Measurements from ENCODE around the gene PRMT3. TPM values are rescaled to one million over a fixed set of nuclear protein-coding genes. Genes with fewer than 3 reads are reported as not detected.
A peak's percentile ranks its signal among the peaks of the same experiment; 100 is the strongest.

The PRMT3 gene
- total RNA-seq, 1 experiment from 2014 or later: 23.6 TPM

DNA sequence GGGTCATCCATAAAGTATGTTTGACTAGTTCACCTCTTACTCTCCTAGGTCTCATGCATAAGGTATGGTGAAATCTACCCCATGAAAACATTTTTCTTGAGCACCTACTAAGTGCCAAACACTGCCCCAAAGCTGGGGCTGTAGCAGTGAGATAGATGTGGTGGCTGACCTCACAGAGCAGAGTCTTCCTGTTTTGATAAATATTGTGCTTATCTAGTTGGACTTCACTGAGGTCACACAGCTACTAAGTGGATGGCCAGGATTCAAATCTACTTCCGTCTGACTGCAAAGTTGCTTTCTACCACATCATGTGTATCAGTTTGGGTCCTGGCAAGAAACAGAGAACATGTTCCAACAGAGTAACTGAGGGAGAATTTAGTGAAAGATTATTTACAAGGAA, 30.4 kb upstream of the PRMT3 start:
- no peaks in the 10 kb centered on the region for H3F3A ChIP-seq (ENCODE audit: insufficient read depth, low read depth)
- H3K4me1 ChIP-seq (replicated peaks; ENCODE audit: insufficient read depth): no peaks in the 10 kb centered on the region
- no peaks in the 10 kb centered on the region for H3K9me2 ChIP-seq (ENCODE audit: insufficient read depth)
- no peak for DNase-seq
- no peaks in the 10 kb centered on the region for H3K79me2 ChIP-seq (ENCODE audit: low read depth)
- H3K4me3 ChIP-seq: no peak overlapping the region
- no peaks in the 10 kb centered on the region for H4K20me1 ChIP-seq (ENCODE audit: insufficient read depth)
- BruUV-seq (replicated peaks): no TSS peak
- no peak overlapping the region for H2AFZ ChIP-seq
- H3K27me3 ChIP-seq (ENCODE audit: insufficient read depth, low read depth): no peaks in the 10 kb centered on the region
- ChIA-PET POLR2A (ENCODE audit: unreplicated experiment) (no interaction called here), CTCF (no interaction called here)
- intact Hi-C loops (cut with micrococcal nuclease; ENCODE audit: unreplicated experiment): loop anchor here (10.0 kb wide), 1 partner anchor 402 kb away; no protein-coding TSS in a partner anchor
- TF ChIP-seq, protein P1, sequence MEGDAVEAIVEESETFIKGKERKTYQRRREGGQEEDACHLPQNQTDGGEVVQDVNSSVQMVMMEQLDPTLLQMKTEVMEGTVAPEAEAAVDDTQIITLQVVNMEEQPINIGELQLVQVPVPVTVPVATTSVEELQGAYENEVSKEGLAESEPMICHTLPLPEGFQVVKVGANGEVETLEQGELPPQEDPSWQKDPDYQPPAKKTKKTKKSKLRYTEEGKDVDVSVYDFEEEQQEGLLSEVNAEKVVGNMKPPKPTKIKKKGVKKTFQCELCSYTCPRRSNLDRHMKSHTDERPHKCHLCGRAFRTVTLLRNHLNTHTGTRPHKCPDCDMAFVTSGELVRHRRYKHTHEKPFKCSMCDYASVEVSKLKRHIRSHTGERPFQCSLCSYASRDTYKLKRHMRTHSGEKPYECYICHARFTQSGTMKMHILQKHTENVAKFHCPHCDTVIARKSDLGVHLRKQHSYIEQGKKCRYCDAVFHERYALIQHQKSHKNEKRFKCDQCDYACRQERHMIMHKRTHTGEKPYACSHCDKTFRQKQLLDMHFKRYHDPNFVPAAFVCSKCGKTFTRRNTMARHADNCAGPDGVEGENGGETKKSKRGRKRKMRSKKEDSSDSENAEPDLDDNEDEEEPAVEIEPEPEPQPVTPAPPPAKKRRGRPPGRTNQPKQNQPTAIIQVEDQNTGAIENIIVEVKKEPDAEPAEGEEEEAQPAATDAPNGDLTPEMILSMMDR (conservative IDR thresholded peaks at IDR 0.05): no peak
- TF ChIP-seq EZH2 (IDR thresholded peaks at IDR 0.05; ENCODE audit: low read depth): no peak
- H3K36me3 ChIP-seq (ENCODE audit: low read depth): no peaks in the 10 kb centered on the region
- H3K9me3 ChIP-seq (ENCODE audit: insufficient read depth, low read depth): no peaks in the 10 kb centered on the region
- H3K27ac ChIP-seq: no peak overlapping the region
- no peak overlapping the region for H3K4me2 ChIP-seq

DNA sequence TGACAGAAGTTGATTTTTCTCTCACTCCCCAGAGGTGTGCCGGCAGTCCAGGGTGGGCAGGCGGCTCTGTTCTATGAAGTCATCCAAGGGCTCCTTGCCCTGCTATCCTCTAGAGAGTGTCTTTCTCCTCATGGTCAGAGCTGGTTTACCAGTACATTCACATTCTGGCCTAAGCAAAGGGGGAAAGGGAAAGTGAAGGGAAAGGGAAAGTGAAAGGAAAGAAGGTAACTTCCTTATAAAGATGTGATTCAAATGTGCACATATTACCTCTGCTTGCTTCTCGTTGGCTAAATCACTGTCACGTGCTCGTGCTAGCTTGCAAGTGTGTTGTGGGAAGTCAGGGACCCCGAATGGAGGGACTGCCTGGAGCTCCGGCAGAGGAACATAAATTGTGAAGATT, 26.9 kb upstream of the PRMT3 start:
- Histone ChIP-seq H3F3A (ENCODE audit: insufficient read depth, low read depth) (no peaks in the 10 kb centered on the region), H4K20me1 (ENCODE audit: insufficient read depth) (no peaks in the 10 kb centered on the region), H3K9me2 (ENCODE audit: insufficient read depth) (no peaks in the 10 kb centered on the region), H3K4me1 (replicated peaks; ENCODE audit: insufficient read depth) (peaks cover 14% of the 10 kb centered on the region), H3K4me2 (no peak overlapping the region), H3K4me3 (no peak overlapping the region), H3K9me3 (ENCODE audit: insufficient read depth, low read depth) (no peaks in the 10 kb centered on the region), H3K79me2 (ENCODE audit: low read depth) (peaks cover 17% of the 10 kb centered on the region), H3K36me3 (ENCODE audit: low read depth) (no peaks in the 10 kb centered on the region), H2AFZ (peak overlapping the region; percentile 65; the same call in 1 of the 2 replicates), H3K27me3 (ENCODE audit: insufficient read depth, low read depth) (no peaks in the 10 kb centered on the region), H3K27ac (no peak overlapping the region)
- peak in 1 of 2 experiments; percentile 26 for DNase-seq
- TF ChIP-seq EZH2 (IDR thresholded peaks at IDR 0.05; ENCODE audit: low read depth): no peak
- TF ChIP-seq, protein P1 (conservative IDR thresholded peaks at IDR 0.05): no peak
- ChIA-PET CTCF (interaction anchor here (0.7 kb wide), 1 partner anchor 450 kb away, joined by 4 read pairs; no protein-coding TSS in a partner anchor), POLR2A (ENCODE audit: unreplicated experiment) (interaction anchor here (0.6 kb wide), 1 partner anchor 329 kb away, joined by 4 read pairs; no protein-coding TSS in a partner anchor)
- no TSS peak for BruUV-seq (replicated peaks)
- intact Hi-C loops (cut with micrococcal nuclease; ENCODE audit: unreplicated experiment): loop anchor here (10.0 kb wide), 1 partner anchor 326 kb away; no protein-coding TSS in a partner anchor

GRCh38 chr11:20362481-20362880, 25.0 kb upstream of the PRMT3 start:
- no peaks in the 10 kb centered on the region for H3K27me3 ChIP-seq (ENCODE audit: insufficient read depth, low read depth)
- ChIA-PET CTCF (no interaction called here), POLR2A (ENCODE audit: unreplicated experiment) (no interaction called here)
- peaks cover 13% of the 10 kb centered on the region for H3F3A ChIP-seq (ENCODE audit: insufficient read depth, low read depth)
- no peaks in the 10 kb centered on the region; the same call in 1 of the 2 replicates for H3K36me3 ChIP-seq (ENCODE audit: low read depth)
- TF ChIP-seq, protein P1 (conservative IDR thresholded peaks at IDR 0.05): no peak
- TF ChIP-seq EZH2 (IDR thresholded peaks at IDR 0.05; ENCODE audit: low read depth): no peak
- H3K27ac ChIP-seq: no peak overlapping the region
- no peak for DNase-seq
- H2AFZ ChIP-seq: no peak overlapping the region
- peaks cover 29% of the 10 kb centered on the region for H3K4me1 ChIP-seq (replicated peaks; ENCODE audit: insufficient read depth)
- H3K9me3 ChIP-seq (ENCODE audit: insufficient read depth, low read depth): no peaks in the 10 kb centered on the region
- H4K20me1 ChIP-seq (ENCODE audit: insufficient read depth): no peaks in the 10 kb centered on the region
- H3K9me2 ChIP-seq (ENCODE audit: insufficient read depth): no peaks in the 10 kb centered on the region
- intact Hi-C loops (cut with micrococcal nuclease; ENCODE audit: unreplicated experiment): loop anchor here (10.0 kb wide), 1 partner anchor 328 kb away; no protein-coding TSS in a partner anchor
- H3K4me3 ChIP-seq: no peak overlapping the region
- BruUV-seq (replicated peaks): no TSS peak
- no peak overlapping the region for H3K4me2 ChIP-seq
- H3K79me2 ChIP-seq (ENCODE audit: low read depth): peaks cover 28% of the 10 kb centered on the region

All from PC-9 (cell line).